SK-N-SH (cell line): ENCODE measurements around the gene WASF2. TPM values are rescaled to one million over a fixed set of nuclear protein-coding genes. Genes with fewer than 3 reads are reported as not detected.

Source experiments
- CTCF ChIA-PET: fragments of 300-600, 350-600 bp; formaldehyde crosslinking; extraction: SDS; loops from one replicate; lab custom pipeline; 2021; lab: Yijun Ruan, JAX
- POLR2A ChIA-PET: fragments of 350-600 bp; sonication (Branson Sonifier 250); formaldehyde crosslinking; extraction: SDS; loops from one replicate; lab custom pipeline; 2020; ENCODE audit warnings: antibody characterized with exemption, inconsistent platforms; lab: Yijun Ruan, JAX
- DNase-seq: peaks from one replicate; pipeline ENCODE4 v3.0.0; 2012
- H2AFZ ChIP-seq: fragments of 200-600 bp; sonication (generic); 2 replicates; pipeline ENCODE4 v1.8.1; 2016; ENCODE audit warnings: antibody characterized with exemption, mild to moderate bottlenecking, low read depth
- H3F3A ChIP-seq: fragments of 200-600 bp; sonication (generic); replicated peaks from 2 replicates; pipeline ENCODE3; 2016; ENCODE audit warnings: antibody characterized with exemption, mild to moderate bottlenecking; ENCODE audit not compliant: insufficient read depth
- H3K27ac ChIP-seq, 2 experiments: fragments of 200-500 bp in 1 of 2; fragments of 200-600 bp in 1 of 2; sonication (Bioruptor generic) in 1 of 2; sonication (generic), shearing (Covaris generic) in 1 of 2; 2 replicates each; pipeline versions ENCODE4 v1.5.1 to v1.6.1; 2014 to 2016; ENCODE audit warnings: low read depth in 2 of 2, inconsistent platforms in 1 of 2, low read length in 1 of 2, mild to moderate bottlenecking in 1 of 2, mixed read lengths in 1 of 2
- H3K27me3 ChIP-seq: fragments of 200-600 bp; sonication (generic), shearing (Covaris generic); 2 replicates; pipeline ENCODE4 v1.6.1; 2016; ENCODE audit warnings: mixed run types; ENCODE audit not compliant: insufficient read depth
- H3K36me3 ChIP-seq, 2 experiments: fragments of 200-500 bp in 1 of 2; fragments of 200-600 bp in 1 of 2; sonication (Bioruptor generic) in 1 of 2; sonication (generic) in 1 of 2; replicated peaks in 1 of 2; 2 replicates each; pipeline versions ENCODE3 to v1.5.1; 2014 to 2016; ENCODE audit warnings: low read length in 1 of 2, mild to moderate bottlenecking in 1 of 2; ENCODE audit not compliant: insufficient read depth in 2 of 2, control insufficient read depth in 1 of 2
- H3K4me1 ChIP-seq, 2 experiments: fragments of 200-500 bp in 1 of 2; fragments of 200-600 bp in 1 of 2; sonication (Bioruptor generic) in 1 of 2; sonication (generic), shearing (Covaris generic) in 1 of 2; 2 replicates each; pipeline versions ENCODE4 v1.5.1 to v1.6.1; 2014 to 2016; ENCODE audit warnings: low read depth in 1 of 2, low read length in 1 of 2, mixed run types in 1 of 2; ENCODE audit not compliant: insufficient read depth in 2 of 2, control insufficient read depth in 1 of 2
- H3K4me2 ChIP-seq: fragments of 200-600 bp; sonication (generic), shearing (Covaris generic); 2 replicates; pipeline ENCODE4 v1.6.1; 2017; ENCODE audit warnings: mixed run types
- H3K4me3 ChIP-seq, 2 experiments: fragments of 200-500 bp in 1 of 2; fragments of 200-600 bp in 1 of 2; sonication (Bioruptor generic) in 1 of 2; sonication (generic), shearing (Covaris generic) in 1 of 2; 2 replicates each; pipeline versions ENCODE4 v1.5.1 to v1.8.1; 2014 to 2016; ENCODE audit warnings: low read depth in 2 of 2, inconsistent platforms in 1 of 2, low read length in 1 of 2, mild to moderate bottlenecking in 1 of 2, mixed read lengths in 1 of 2, moderate library complexity in 1 of 2
- H3K79me2 ChIP-seq: fragments of 200-600 bp; sonication (generic); 2 replicates; pipeline ENCODE4 v1.8.1; 2017; ENCODE audit warnings: mild to moderate bottlenecking; ENCODE audit not compliant: insufficient read depth
- H3K9ac ChIP-seq: fragments of 200-600 bp; sonication (generic); 2 replicates; pipeline ENCODE4 v1.6.1; 2017; ENCODE audit warnings: mixed run types
- H3K9me2 ChIP-seq: fragments of 200-600 bp; sonication (generic); 2 replicates; pipeline ENCODE4 v1.6.1; 2017; ENCODE audit warnings: mixed run types
- H3K9me3 ChIP-seq: fragments of 200-600 bp; sonication (generic); 2 replicates; pipeline ENCODE4 v1.6.1; 2017; ENCODE audit warnings: mixed run types, mild to moderate bottlenecking, moderate library complexity
- H4K20me1 ChIP-seq: fragments of 200-600 bp; sonication (generic); 2 replicates; pipeline ENCODE4 v1.6.1; 2017; ENCODE audit warnings: mild to moderate bottlenecking, mixed run types; ENCODE audit not compliant: insufficient read depth
- CTCF ChIP-seq: fragments of 200-600 bp; sonication (generic); IDR thresholded peaks from 2 replicates; pipeline ENCODE4 v1.6.1; 2017; ENCODE audit warnings: antibody characterized with exemption, mild to moderate bottlenecking, moderate library complexity
- ELF1 ChIP-seq: IDR thresholded peaks from 2 replicates; pipeline ENCODE4 v1.4.0; 2012
- EP300 ChIP-seq, 2 experiments: IDR thresholded peaks; 2 replicates each; pipeline versions ENCODE4 v1.4.0 to v1.6.1; 2012; ENCODE audit warnings: borderline replicate concordance in 1 of 2, low read depth in 1 of 2, low read length in 1 of 2
- FOSL2 ChIP-seq: IDR thresholded peaks from 2 replicates; pipeline ENCODE4 v1.4.0; 2012; ENCODE audit warnings: low read depth, mild to moderate bottlenecking, moderate library complexity, borderline replicate concordance
- FOXJ3 ChIP-seq: sonication (generic); formaldehyde crosslinking; IDR thresholded peaks from 2 replicates; pipeline ENCODE4 v1.5.1; 2020; ENCODE audit warnings: mild to moderate bottlenecking, missing genetic modification reagents
- FOXM1 ChIP-seq: IDR thresholded peaks from 2 replicates; pipeline ENCODE4 v1.4.0; 2012; ENCODE audit warnings: low read depth, mild to moderate bottlenecking
- GATA2 ChIP-seq: sonication (generic); formaldehyde crosslinking; IDR thresholded peaks from 2 replicates; pipeline ENCODE4 v1.5.0; 2020; ENCODE audit warnings: mild to moderate bottlenecking, missing genetic modification reagents
- IRF3 ChIP-seq: fragments of 150-350 bp; IDR thresholded peaks from 2 replicates; pipeline ENCODE4 v1.6.1; 2016; ENCODE audit warnings: mild to moderate bottlenecking, low read depth, low read length
- JUND ChIP-seq: IDR thresholded peaks from 2 replicates; pipeline ENCODE4 v1.4.0; 2012
- MEF2A ChIP-seq: IDR thresholded peaks from 2 replicates; pipeline ENCODE4 v1.4.0; 2012; ENCODE audit warnings: low read depth, borderline replicate concordance
- NFIC ChIP-seq: IDR thresholded peaks from 2 replicates; pipeline ENCODE4 v1.4.0; 2012; ENCODE audit warnings: borderline replicate concordance
- NRF1 ChIP-seq: IDR thresholded peaks from 2 replicates; pipeline ENCODE4 v1.6.1; 2012; ENCODE audit warnings: low read depth, mild to moderate bottlenecking, low read length
- PBX3 ChIP-seq: IDR thresholded peaks from 2 replicates; pipeline ENCODE4; 2012
- POLR2AphosphoS5 ChIP-seq: IDR thresholded peaks from 2 replicates; pipeline ENCODE4 v1.6.1; 2012; ENCODE audit warnings: low read depth, low read length
- RAD21 ChIP-seq: IDR thresholded peaks from 2 replicates; pipeline ENCODE4 v1.6.1; 2012; ENCODE audit warnings: mild to moderate bottlenecking, low read length
- RXRA ChIP-seq: IDR thresholded peaks from 2 replicates; pipeline ENCODE4 v1.4.0; 2012; ENCODE audit warnings: low read depth, mild to moderate bottlenecking, borderline replicate concordance
- SMC3 ChIP-seq: IDR thresholded peaks from 2 replicates; pipeline ENCODE4 v1.6.1; 2012; ENCODE audit warnings: low read depth, low read length, improper control_type of control experiment
- TAF1 ChIP-seq: IDR thresholded peaks from 2 replicates; pipeline ENCODE4 v1.6.1; 2012; ENCODE audit warnings: low read depth, mild to moderate bottlenecking, low read length, moderate library complexity, borderline replicate concordance
- TCF12 ChIP-seq: IDR thresholded peaks from 2 replicates; pipeline ENCODE4 v1.4.0; 2012
- TEAD4 ChIP-seq: IDR thresholded peaks from 2 replicates; pipeline ENCODE4 v1.4.0; 2012; ENCODE audit warnings: mild to moderate bottlenecking, borderline replicate concordance; ENCODE audit not compliant: insufficient read depth
- USF2 ChIP-seq: fragments of 150-350 bp; IDR thresholded peaks from 2 replicates; pipeline ENCODE4 v1.6.1; 2017; ENCODE audit warnings: antibody characterized with exemption, low read length, low read depth, borderline replicate concordance
- WGBS: methylation state at CpG from one replicate; pipeline ENCODE4 v1.1.6; 2017; ENCODE audit warnings: low lambda C conversion rate; 5-methylcytosine and 5-hydroxymethylcytosine counted together
- polyA plus RNA-seq, 3 experiments: library from polyadenylated mRNA; depleted of rRNA; stranded (reverse); fragments of >200 nt; gene quantifications; 2 replicates each; pipeline ENCODE4 v1.2.3, GENCODE V29; 2012

The WASF2 gene
- polyA plus RNA-seq, 1 of the 3 experiments (the other 2 are of a cell fraction) = 27.1 TPM

- POLR2A ChIA-PET = no interaction called here
- H3K4me2 ChIP-seq = no peak overlapping the region
- H3K27me3 ChIP-seq = no peaks in the 10 kb centered on the region
- peak overlapping the region; percentile 78 for H2AFZ ChIP-seq
- no peaks in the 10 kb centered on the region for H4K20me1 ChIP-seq
- no peaks in the 10 kb centered on the region for H3K79me2 ChIP-seq
- peaks cover 0 to 14% of the 10 kb centered on the region in 2 experiments; a peak in 2 of 4 replicates for H3K4me1 ChIP-seq
- WGBS = 78% methylated on average over 8 of the region's 12 CpGs
- DNase-seq = no peak
- CTCF ChIA-PET = interaction anchor here (1.1 kb wide), 1 partner anchor 76 kb away, joined by 3 read pairs; no protein-coding TSS in a partner anchor
- H3K9me3 ChIP-seq = no peaks in the 10 kb centered on the region
- TF ChIP-seq TCF12 = no peak
- TF ChIP-seq FOSL2 = no peak
- no peak for TF ChIP-seq SMC3
- TF ChIP-seq JUND = no peak
- no peak for TF ChIP-seq PBX3
- no peak for TF ChIP-seq RAD21
- TF ChIP-seq TEAD4 = no peak
- no peak for TF ChIP-seq CTCF
- TF ChIP-seq POLR2AphosphoS5 = no peak
- TF ChIP-seq MEF2A = no peak
- TF ChIP-seq FOXM1 = no peak
- no peak for TF ChIP-seq EP300 (IDR thresholded peaks at IDR 0.05; ENCODE audit: borderline replicate concordance in 1 of 2, low read depth in 1 of 2, low read length in 1 of 2)
- no peak for TF ChIP-seq GATA2 (CRISPR knock-in tag)
- no peaks in the 10 kb centered on the region for H3F3A ChIP-seq
- no peaks in the 10 kb centered on the region for H3K9me2 ChIP-seq
- H3K9ac ChIP-seq = no peak overlapping the region
- H3K27ac ChIP-seq = peak overlapping the region in 1 of 2 experiments; percentile 23; a peak in 1 of 4 replicates
- H3K4me3 ChIP-seq = no peak overlapping the region
- H3K36me3 ChIP-seq = no peaks in the 10 kb centered on the region
These were observed 14.0 kb upstream of the WASF2 start for GRCh38 chr1:27503844-27504587.

GRCh38 chr1:27503033-27503432, 13.1 kb upstream of the WASF2 start:
- Histone ChIP-seq H3K27ac (no peak overlapping the region), H3K9me3 (no peaks in the 10 kb centered on the region), H3K4me2 (no peak overlapping the region), H4K20me1 (no peaks in the 10 kb centered on the region), H3K27me3 (no peaks in the 10 kb centered on the region), H3K9ac (no peak overlapping the region), H3K4me3 (no peak overlapping the region), H3K4me1 (peaks cover 0 to 14% of the 10 kb centered on the region in 2 experiments; a peak in 2 of 4 replicates), H3F3A (no peaks in the 10 kb centered on the region), H3K36me3 (no peaks in the 10 kb centered on the region), H3K9me2 (no peaks in the 10 kb centered on the region), H3K79me2 (no peaks in the 10 kb centered on the region), H2AFZ (no peak overlapping the region)
- POLR2A ChIA-PET = no interaction called here
- WGBS = 93% methylated on average over 2 of the region's 2 CpGs
- no peak for DNase-seq
- CTCF ChIA-PET = interaction anchor here (0.8 kb wide), 1 partner anchor 11 kb away, joined by 3 read pairs; no protein-coding TSS in a partner anchor
- TF ChIP-seq CTCF (no peak), NRF1 (no peak), USF2 (no peak), RXRA (no peak), ELF1 (no peak), FOXJ3 (CRISPR knock-in tag) (no peak), IRF3 (no peak), TCF12 (no peak), GATA2 (CRISPR knock-in tag) (no peak), RAD21 (no peak), FOXM1 (no peak), TAF1 (no peak), TEAD4 (no peak), NFIC (no peak)
